GM23338 (cell line): ENCODE measurements around the gene PCDHGC4. TPM values are rescaled to one million over a fixed set of nuclear protein-coding genes. Genes with fewer than 3 reads are reported as not detected.

Source experiments
- ATAC-seq: fragments of 200-7000 bp; cut with Tn5 transposase; 3 replicates; pipeline ENCODE4 v1.9.1; 2020
- DNase-seq: peaks from one replicate; pipeline ENCODE4 v3.0.0-alpha.2; 2015; ENCODE audit warnings: low spot score
- H2AFZ ChIP-seq: fragments of 200-600 bp; sonication (generic); 2 replicates; pipeline ENCODE4 v1.8.0; 2016; ENCODE audit warnings: antibody characterized with exemption, mild to moderate bottlenecking, moderate library complexity
- H3F3A ChIP-seq: fragments of 200-600 bp; sonication (generic); replicated peaks from 2 replicates; pipeline ENCODE4 v1.8.0; 2017; ENCODE audit warnings: antibody characterized with exemption, mixed run types, low read depth
- H3K27ac ChIP-seq: fragments of 200-600 bp; sonication (generic); 2 replicates; pipeline ENCODE4 v1.6.1; 2016; ENCODE audit warnings: low read depth
- H3K27me3 ChIP-seq: fragments of 200-600 bp; sonication (generic); 2 replicates; pipeline ENCODE4 v1.8.0; 2016; ENCODE audit warnings: mild to moderate bottlenecking, mixed run types, moderate library complexity; ENCODE audit not compliant: insufficient read depth
- H3K36me3 ChIP-seq: fragments of 200-600 bp; sonication (generic); 2 replicates; pipeline ENCODE4 v1.8.0; 2016; ENCODE audit warnings: mild to moderate bottlenecking; ENCODE audit not compliant: insufficient read depth
- H3K4me1 ChIP-seq: fragments of 200-600 bp; sonication (generic); 2 replicates; pipeline ENCODE4 v1.8.0; 2016; ENCODE audit warnings: mild to moderate bottlenecking, moderate library complexity; ENCODE audit not compliant: insufficient read depth
- H3K4me2 ChIP-seq: fragments of 200-600 bp; sonication (generic); 2 replicates; pipeline ENCODE4 v1.7.1; 2017; ENCODE audit warnings: mixed run types
- H3K4me3 ChIP-seq: fragments of 200-600 bp; sonication (generic); 2 replicates; pipeline ENCODE4 v1.6.1; 2016; ENCODE audit warnings: mixed run types
- H3K79me2 ChIP-seq: fragments of 200-600 bp; sonication (generic); replicated peaks from 2 replicates; pipeline ENCODE4 v1.8.0; 2017; ENCODE audit warnings: mild to moderate bottlenecking; ENCODE audit not compliant: insufficient read depth
- H3K9me2 ChIP-seq: fragments of 200-600 bp; sonication (generic); 2 replicates; pipeline ENCODE4 v1.8.0; 2017; ENCODE audit not compliant: insufficient read depth
- H4K20me1 ChIP-seq: fragments of 200-600 bp; sonication (generic); replicated peaks from 2 replicates; pipeline ENCODE4 v1.8.0; 2017; ENCODE audit warnings: mild to moderate bottlenecking; ENCODE audit not compliant: insufficient read depth
- H3K27ac Mint-ChIP-seq: 2 replicates; pipeline ENCODE4 v1.8.0; 2020; ENCODE audit warnings: inconsistent platforms, mild to moderate bottlenecking, moderate library complexity, mixed read lengths
- H3K27me3 Mint-ChIP-seq: 3 replicates; pipeline ENCODE4 v1.8.0; 2022; ENCODE audit warnings: low read depth, mild to moderate bottlenecking, moderate library complexity, mixed read lengths, inconsistent platforms; ENCODE audit not compliant: insufficient read depth, poor library complexity
- H3K36me3 Mint-ChIP-seq: 3 replicates; pipeline ENCODE4 v1.8.0; 2021; ENCODE audit warnings: low read depth, mild to moderate bottlenecking, inconsistent platforms, moderate library complexity, mixed read lengths
- H3K4me1 Mint-ChIP-seq: 3 replicates; pipeline ENCODE4 v1.8.0; 2020; ENCODE audit warnings: mild to moderate bottlenecking, inconsistent platforms, mixed read lengths
- H3K4me3 Mint-ChIP-seq: 3 replicates; pipeline ENCODE4 v1.8.0; 2021; ENCODE audit warnings: moderate library complexity, mild to moderate bottlenecking, inconsistent platforms, mixed read lengths
- H3K9me3 Mint-ChIP-seq: 3 replicates; pipeline ENCODE4 v1.8.0; 2020; ENCODE audit warnings: moderate library complexity, mild to moderate bottlenecking, inconsistent platforms, mixed read lengths
- CREB1 ChIP-seq: fragments of 250-450 bp; sonication (Bioruptor Pico); IDR thresholded peaks from 2 replicates; pipeline ENCODE4 v1.5.0; 2020; ENCODE audit warnings: low read depth, mild to moderate bottlenecking, moderate library complexity
- EZH2 ChIP-seq: fragments of 200-600 bp; sonication (generic); IDR thresholded peaks from one replicate; pipeline ENCODE4 v1.8.0; 2017; ENCODE audit warnings: antibody characterized with exemption, mild to moderate bottlenecking, low read depth; ENCODE audit not compliant: unreplicated experiment
- NANOG ChIP-seq: IDR thresholded peaks from 2 replicates; pipeline ENCODE4 v1.6.1; 2016; ENCODE audit warnings: antibody characterized with exemption, borderline replicate concordance
- STAT1 ChIP-seq: IDR thresholded peaks from one replicate; pipeline ENCODE4 v1.6.1; 2016; ENCODE audit warnings: antibody characterized with exemption; ENCODE audit not compliant: unreplicated experiment
- ZNF114 ChIP-seq: fragments of 250-450 bp; sonication (Bioruptor Pico); IDR thresholded peaks from 2 replicates; pipeline ENCODE4 v1.5.0; 2020; ENCODE audit warnings: mild to moderate bottlenecking, moderate library complexity
- ZNF331 ChIP-seq: fragments of 250-450 bp; sonication (Bioruptor Pico); IDR thresholded peaks from 2 replicates; pipeline ENCODE4 v1.5.0; 2020; ENCODE audit warnings: low read depth, mild to moderate bottlenecking, moderate library complexity
- ZNF462 ChIP-seq: fragments of 250-450 bp; sonication (Bioruptor Pico); IDR thresholded peaks from 2 replicates; pipeline ENCODE4 v1.5.0; 2020; ENCODE audit warnings: mild to moderate bottlenecking, moderate library complexity
- polyA plus RNA-seq: library from polyadenylated mRNA; unstranded; fragments of >200 nt; fragmentation: Nextera tagmentation; extraction: Ambion mirVana; gene quantifications from 2 replicates; pipeline ENCODE4 v1.2.1, GENCODE V29; 2016
- total RNA-seq: library from RNA; depleted of rRNA; stranded (reverse); fragments of >200 nt; shearing (Covaris generic); gene quantifications from 2 replicates; pipeline ENCODE4 v1.2.3, GENCODE V29; 2014
- TF ChIP-seq, protein P1 (sequence below): IDR thresholded peaks from one replicate; pipeline ENCODE4 v1.6.1; 2018; ENCODE audit warnings: antibody characterized with exemption; ENCODE audit not compliant: unreplicated experiment
- TF ChIP-seq, protein P2 (sequence below): IDR thresholded peaks from 2 replicates; pipeline ENCODE4 v1.6.1; 2016; ENCODE audit warnings: antibody characterized with exemption

The PCDHGC4 gene
- total and polyA plus RNA-seq, 2 experiments from 2014 or later = 0.31 to 3.0 TPM

DNA sequence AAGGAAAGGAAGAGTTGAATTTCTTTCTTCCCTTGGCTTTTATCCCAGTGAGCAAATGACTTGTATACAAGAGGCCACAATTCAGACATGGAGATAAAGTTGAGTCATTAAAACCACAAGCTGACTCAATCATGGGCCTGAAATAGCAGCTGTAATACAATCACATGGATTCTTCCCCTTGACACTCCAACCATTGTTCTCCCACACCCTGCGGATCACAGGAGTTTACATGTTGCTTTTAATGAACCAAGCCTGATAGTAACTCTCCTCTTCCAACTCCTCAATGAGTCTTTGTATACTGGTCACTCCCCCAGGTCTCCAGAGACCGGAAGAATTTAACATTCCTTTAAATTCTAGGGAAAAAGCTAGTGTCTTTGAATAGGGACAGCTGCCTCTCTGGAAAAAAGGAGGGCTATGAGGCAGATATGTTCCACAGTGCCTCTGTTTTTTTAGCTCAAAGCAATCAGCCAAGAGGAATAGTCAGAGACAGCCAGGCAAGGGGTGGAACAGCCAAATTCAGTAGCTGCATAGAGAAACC lies 36.5 kb downstream of the PCDHGC4 start (continued):
- TF ChIP-seq, protein P1, sequence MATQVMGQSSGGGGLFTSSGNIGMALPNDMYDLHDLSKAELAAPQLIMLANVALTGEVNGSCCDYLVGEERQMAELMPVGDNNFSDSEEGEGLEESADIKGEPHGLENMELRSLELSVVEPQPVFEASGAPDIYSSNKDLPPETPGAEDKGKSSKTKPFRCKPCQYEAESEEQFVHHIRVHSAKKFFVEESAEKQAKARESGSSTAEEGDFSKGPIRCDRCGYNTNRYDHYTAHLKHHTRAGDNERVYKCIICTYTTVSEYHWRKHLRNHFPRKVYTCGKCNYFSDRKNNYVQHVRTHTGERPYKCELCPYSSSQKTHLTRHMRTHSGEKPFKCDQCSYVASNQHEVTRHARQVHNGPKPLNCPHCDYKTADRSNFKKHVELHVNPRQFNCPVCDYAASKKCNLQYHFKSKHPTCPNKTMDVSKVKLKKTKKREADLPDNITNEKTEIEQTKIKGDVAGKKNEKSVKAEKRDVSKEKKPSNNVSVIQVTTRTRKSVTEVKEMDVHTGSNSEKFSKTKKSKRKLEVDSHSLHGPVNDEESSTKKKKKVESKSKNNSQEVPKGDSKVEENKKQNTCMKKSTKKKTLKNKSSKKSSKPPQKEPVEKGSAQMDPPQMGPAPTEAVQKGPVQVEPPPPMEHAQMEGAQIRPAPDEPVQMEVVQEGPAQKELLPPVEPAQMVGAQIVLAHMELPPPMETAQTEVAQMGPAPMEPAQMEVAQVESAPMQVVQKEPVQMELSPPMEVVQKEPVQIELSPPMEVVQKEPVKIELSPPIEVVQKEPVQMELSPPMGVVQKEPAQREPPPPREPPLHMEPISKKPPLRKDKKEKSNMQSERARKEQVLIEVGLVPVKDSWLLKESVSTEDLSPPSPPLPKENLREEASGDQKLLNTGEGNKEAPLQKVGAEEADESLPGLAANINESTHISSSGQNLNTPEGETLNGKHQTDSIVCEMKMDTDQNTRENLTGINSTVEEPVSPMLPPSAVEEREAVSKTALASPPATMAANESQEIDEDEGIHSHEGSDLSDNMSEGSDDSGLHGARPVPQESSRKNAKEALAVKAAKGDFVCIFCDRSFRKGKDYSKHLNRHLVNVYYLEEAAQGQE = no peak
- TF ChIP-seq NANOG (no peak), ZNF331 (CRISPR knock-in tag) (no peak), ZNF114 (CRISPR knock-in tag) (no peak), CREB1 (CRISPR knock-in tag) (no peak)

- H3K4me3 Mint-ChIP-seq = no peak overlapping the region
- Histone ChIP-seq H2AFZ (no peak overlapping the region), H3K4me3 (no peak overlapping the region), H4K20me1 (peaks cover 4% of the 10 kb centered on the region), H3K27ac (no peak overlapping the region), H3K27me3 (no peaks in the 10 kb centered on the region), H3K4me2 (no peak overlapping the region), H3F3A (peaks cover 9% of the 10 kb centered on the region; the same call in 1 of the 2 replicates), H3K9me2 (no peaks in the 10 kb centered on the region), H3K36me3 (peaks cover 25% of the 10 kb centered on the region), H3K79me2 (0 out of 2 replicates have a peak, but pooled peaks cover 6% of the 10 kb centered on the region), H3K4me1 (peaks cover 11% of the 10 kb centered on the region)
- peaks cover 22% of the 10 kb centered on the region for H3K4me1 Mint-ChIP-seq
- H3K27me3 Mint-ChIP-seq = peaks cover 3% of the 10 kb centered on the region
- H3K27ac Mint-ChIP-seq = no peak overlapping the region
- DNase-seq (no peak), ATAC-seq (no peak)
- H3K36me3 Mint-ChIP-seq = peaks cover 76% of the 10 kb centered on the region
- H3K9me3 Mint-ChIP-seq = no peaks in the 10 kb centered on the region
- no peak for TF ChIP-seq ZNF114 (CRISPR knock-in tag)
- TF ChIP-seq, protein P1 = no peak
- TF ChIP-seq EZH2 = no peak
- no peak for TF ChIP-seq ZNF462 (CRISPR knock-in tag)
- TF ChIP-seq, protein P2, sequence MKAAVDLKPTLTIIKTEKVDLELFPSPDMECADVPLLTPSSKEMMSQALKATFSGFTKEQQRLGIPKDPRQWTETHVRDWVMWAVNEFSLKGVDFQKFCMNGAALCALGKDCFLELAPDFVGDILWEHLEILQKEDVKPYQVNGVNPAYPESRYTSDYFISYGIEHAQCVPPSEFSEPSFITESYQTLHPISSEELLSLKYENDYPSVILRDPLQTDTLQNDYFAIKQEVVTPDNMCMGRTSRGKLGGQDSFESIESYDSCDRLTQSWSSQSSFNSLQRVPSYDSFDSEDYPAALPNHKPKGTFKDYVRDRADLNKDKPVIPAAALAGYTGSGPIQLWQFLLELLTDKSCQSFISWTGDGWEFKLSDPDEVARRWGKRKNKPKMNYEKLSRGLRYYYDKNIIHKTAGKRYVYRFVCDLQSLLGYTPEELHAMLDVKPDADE = no peak
- no peak for TF ChIP-seq ZNF331 (CRISPR knock-in tag)
- no peak for TF ChIP-seq STAT1
Observed at GRCh38 chr5:141522301-141522700, 37.5 kb downstream of the PCDHGC4 start.
